ENCODE measurements around the gene GHITM.
"Not testable (repeated sequence)": the region's sequence is repeated elsewhere in the genome, so short reads cannot be mapped to it uniquely, and the experiment has no call there.

The GHITM gene

GRCh38 chr10:84148006-84148597 is 8.8 kb downstream of the GHITM start:
- not testable (repeated sequence) for DNase-seq (ENCODE audit: low read depth, low spot score)

GRCh38 chr10:84149854-84150253 is 10.5 kb downstream of the GHITM start:
- no peak for DNase-seq (ENCODE audit: low read depth, low spot score)

GRCh38 chr10:84152769-84153168 is 13.5 kb downstream of the GHITM start:
- DNase-seq (ENCODE audit: low read depth, low spot score) = no peak

GRCh38 chr10:84155521-84155920 is 16.2 kb downstream of the GHITM start:
- DNase-seq (ENCODE audit: low read depth, low spot score) = no peak

GRCh38 chr10:84156009-84156408 is 16.7 kb downstream of the GHITM start:
- no peak for DNase-seq (ENCODE audit: low read depth, low spot score)

GRCh38 chr10:84156768-84157167 is 17.5 kb downstream of the GHITM start:
- DNase-seq (ENCODE audit: low read depth, low spot score) = no peak

GRCh38 chr10:84158061-84158460 is 18.8 kb downstream of the GHITM start:
- no peak for DNase-seq (ENCODE audit: low read depth, low spot score)

GRCh38 chr10:84158550-84158949 is 19.2 kb downstream of the GHITM start:
- DNase-seq (ENCODE audit: low read depth, low spot score) = no peak

- DNase-seq (ENCODE audit: low read depth, low spot score) = no peak
Measured at GRCh38 chr10:84159076-84159685, 19.9 kb downstream of the GHITM start.

GRCh38 chr10:84160663-84161362 is 21.5 kb downstream of the GHITM start:
- DNase-seq (ENCODE audit: low read depth, low spot score) = peak; percentile 50

- no peak for DNase-seq (ENCODE audit: low read depth, low spot score)
Measured at GRCh38 chr10:84163996-84164395, 24.7 kb downstream of the GHITM start.

GRCh38 chr10:84164442-84164841 is 25.1 kb downstream of the GHITM start:
- DNase-seq (ENCODE audit: low read depth, low spot score) = no peak

GRCh38 chr10:84166620-84167288 is 27.4 kb downstream of the GHITM start:
- no peak for DNase-seq (ENCODE audit: low read depth, low spot score)

GRCh38 chr10:84167289-84167653 is 28.0 kb downstream of the GHITM start:
- not testable (repeated sequence) for DNase-seq (ENCODE audit: low read depth, low spot score)

GRCh38 chr10:84168382-84168781 is 29.1 kb downstream of the GHITM start:
- not testable (repeated sequence) for DNase-seq (ENCODE audit: low read depth, low spot score)

- DNase-seq (ENCODE audit: low read depth, low spot score) = not testable (repeated sequence)
Measured at GRCh38 chr10:84171237-84171636, 31.9 kb downstream of the GHITM start.

GRCh38 chr10:84171700-84172466 is 32.6 kb downstream of the GHITM start:
- DNase-seq (ENCODE audit: low read depth, low spot score) = not testable (repeated sequence)

GRCh38 chr10:84172467-84173356 is 33.4 kb downstream of the GHITM start:
- DNase-seq (ENCODE audit: low read depth, low spot score) = no peak

GRCh38 chr10:84173501-84173929 is 34.2 kb downstream of the GHITM start, which contains the start of gene GPR15LG:
TSS of gene GPR15LG (plus strand) at chr10:84173801. CDS start at chr10:84173852, 51 bp downstream.
- no peak for DNase-seq (ENCODE audit: low read depth, low spot score)

- no peak for DNase-seq (ENCODE audit: low read depth, low spot score)
Measured at GRCh38 chr10:84175436-84175835, 36.1 kb downstream of the GHITM start.

- DNase-seq (ENCODE audit: low read depth, low spot score) = no peak
Measured at GRCh38 chr10:84176351-84176750, 37.0 kb downstream of the GHITM start.

Data from ELF-1 (cell line).